Upper lobe of right lung (tissue), 1 donor: Measurements from ENCODE around the gene THEMIS2. TPM values are rescaled to one million over a fixed set of nuclear protein-coding genes. Genes with fewer than 3 reads are reported as not detected.

ENCODE experiments used
- ATAC-seq: fragments of 200-7000 bp; cut with Tn5 transposase; one replicate; pipeline ENCODE4 v1.9.1; 2020; ENCODE audit warnings: mild to moderate bottlenecking, moderate library complexity
- DNase-seq: peaks from one replicate; pipeline ENCODE4 v3.0.0-alpha.2; 2020
- H3K27ac ChIP-seq: fragments of 200-600 bp; one replicate; pipeline ENCODE4 v1.8.0; 2022
- H3K27me3 ChIP-seq: fragments of 200-600 bp; one replicate; pipeline ENCODE4 v1.8.0; 2022; ENCODE audit warnings: mild to moderate bottlenecking
- H3K36me3 ChIP-seq: fragments of 200-600 bp; one replicate; pipeline ENCODE4 v1.8.0; 2022
- H3K4me1 ChIP-seq: fragments of 200-600 bp; one replicate; pipeline ENCODE4 v1.8.0; 2022
- H3K4me3 ChIP-seq: fragments of 200-600 bp; one replicate; pipeline ENCODE4 v1.8.0; 2022; ENCODE audit warnings: mild to moderate bottlenecking
- H3K9me3 ChIP-seq: fragments of 200-600 bp; one replicate; pipeline ENCODE4 v1.8.0; 2022
- intact Hi-C: fragments of 100-400 bp; cut with DNase I; formaldehyde crosslinking; loops from one replicate; pipeline ENCODE4 v1.11.0; 2022
- total RNA-seq: library from RNA; stranded (reverse); fragmentation: NEBNext Ultra II Directional; extraction: Animal tissue kit (Norgen Biotek cat#: 25700); gene quantifications from one replicate; pipeline ENCODE4 v1.2.1, GENCODE V29; 2021
- TF ChIP-seq, protein P1 (sequence below): fragments of 200-600 bp; IDR thresholded peaks from one replicate; pipeline ENCODE4 v1.8.0; 2022; ENCODE audit warnings: antibody characterized with exemption
- donor health status: DM: no; HTN: yes; CAD: no; lungs with severe emphysema.

THEMIS2 gene
- total RNA-seq, 1 donor from 2014 or later = 89.6 TPM

GRCh38 chr1:27831568-27832410 is 40.6 kb upstream of the THEMIS2 start:
- TF ChIP-seq, protein P1, sequence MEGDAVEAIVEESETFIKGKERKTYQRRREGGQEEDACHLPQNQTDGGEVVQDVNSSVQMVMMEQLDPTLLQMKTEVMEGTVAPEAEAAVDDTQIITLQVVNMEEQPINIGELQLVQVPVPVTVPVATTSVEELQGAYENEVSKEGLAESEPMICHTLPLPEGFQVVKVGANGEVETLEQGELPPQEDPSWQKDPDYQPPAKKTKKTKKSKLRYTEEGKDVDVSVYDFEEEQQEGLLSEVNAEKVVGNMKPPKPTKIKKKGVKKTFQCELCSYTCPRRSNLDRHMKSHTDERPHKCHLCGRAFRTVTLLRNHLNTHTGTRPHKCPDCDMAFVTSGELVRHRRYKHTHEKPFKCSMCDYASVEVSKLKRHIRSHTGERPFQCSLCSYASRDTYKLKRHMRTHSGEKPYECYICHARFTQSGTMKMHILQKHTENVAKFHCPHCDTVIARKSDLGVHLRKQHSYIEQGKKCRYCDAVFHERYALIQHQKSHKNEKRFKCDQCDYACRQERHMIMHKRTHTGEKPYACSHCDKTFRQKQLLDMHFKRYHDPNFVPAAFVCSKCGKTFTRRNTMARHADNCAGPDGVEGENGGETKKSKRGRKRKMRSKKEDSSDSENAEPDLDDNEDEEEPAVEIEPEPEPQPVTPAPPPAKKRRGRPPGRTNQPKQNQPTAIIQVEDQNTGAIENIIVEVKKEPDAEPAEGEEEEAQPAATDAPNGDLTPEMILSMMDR = no peak
- H3K9me3 ChIP-seq = no peaks in the 10 kb centered on the region
- H3K4me3 ChIP-seq = peak overlapping the region; percentile 98
- H3K27ac ChIP-seq = peak overlapping the region; percentile 90
- H3K36me3 ChIP-seq = peaks cover 15% of the 10 kb centered on the region
- ATAC-seq (no peak), DNase-seq (no peak)
- H3K4me1 ChIP-seq = peaks cover 13% of the 10 kb centered on the region
- H3K27me3 ChIP-seq = no peaks in the 10 kb centered on the region
- intact Hi-C loops = no loop called here

GRCh38 chr1:27832762-27833161 is 39.6 kb upstream of the THEMIS2 start:
- intact Hi-C loops = no loop called here
- TF ChIP-seq, protein P1 = no peak
- ATAC-seq (no peak), DNase-seq (no peak)
- H3K9me3 ChIP-seq = no peaks in the 10 kb centered on the region
- H3K27me3 ChIP-seq = no peaks in the 10 kb centered on the region
- H3K4me3 ChIP-seq = no peak overlapping the region
- no peak overlapping the region for H3K27ac ChIP-seq
- H3K4me1 ChIP-seq = peaks cover 13% of the 10 kb centered on the region
- H3K36me3 ChIP-seq = peaks cover 15% of the 10 kb centered on the region

- TF ChIP-seq, protein P1 = no peak
- intact Hi-C loops = no loop called here
Observed at GRCh38 chr1:27833470-27833869, 38.9 kb upstream of the THEMIS2 start.

DNA sequence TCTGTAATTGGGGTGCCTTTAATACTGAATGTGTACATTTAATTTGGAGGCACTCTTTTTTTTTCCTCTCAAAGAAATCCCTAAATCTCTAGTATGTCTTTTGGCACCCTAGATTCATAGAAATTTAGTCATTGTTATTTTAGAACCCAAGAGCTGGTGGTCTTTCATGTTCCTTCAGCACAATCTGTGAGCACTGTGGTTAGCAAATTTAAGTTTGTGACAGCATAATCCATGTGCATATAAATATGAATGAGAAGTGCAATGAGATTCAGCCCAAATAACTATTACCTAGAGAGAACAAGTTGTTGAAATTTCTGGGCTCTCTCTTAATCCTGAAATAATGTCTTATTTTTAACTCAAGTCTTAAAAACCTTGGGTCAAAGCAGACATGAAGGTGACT is 37.3 kb upstream of the THEMIS2 start:
- ATAC-seq = no peak
- intact Hi-C loops = no loop called here
- peaks cover 13% of the 10 kb centered on the region for H3K4me1 ChIP-seq
- TF ChIP-seq, protein P1 = no peak
- H3K27me3 ChIP-seq = no peaks in the 10 kb centered on the region
- H3K9me3 ChIP-seq = no peaks in the 10 kb centered on the region
- no peak overlapping the region for H3K27ac ChIP-seq
- DNase-seq = no peak
- H3K36me3 ChIP-seq = peaks cover 35% of the 10 kb centered on the region
- H3K4me3 ChIP-seq = no peak overlapping the region

More at GRCh38 chr1:27833470-27833869, 38.9 kb upstream of the THEMIS2 start:
- no peaks in the 10 kb centered on the region for H3K9me3 ChIP-seq
- H3K27ac ChIP-seq = no peak overlapping the region
- no peak overlapping the region for H3K4me3 ChIP-seq
- peaks cover 19% of the 10 kb centered on the region for H3K36me3 ChIP-seq
- ATAC-seq (no peak), DNase-seq (no peak)
- no peaks in the 10 kb centered on the region for H3K27me3 ChIP-seq
- H3K4me1 ChIP-seq = peaks cover 13% of the 10 kb centered on the region

DNA sequence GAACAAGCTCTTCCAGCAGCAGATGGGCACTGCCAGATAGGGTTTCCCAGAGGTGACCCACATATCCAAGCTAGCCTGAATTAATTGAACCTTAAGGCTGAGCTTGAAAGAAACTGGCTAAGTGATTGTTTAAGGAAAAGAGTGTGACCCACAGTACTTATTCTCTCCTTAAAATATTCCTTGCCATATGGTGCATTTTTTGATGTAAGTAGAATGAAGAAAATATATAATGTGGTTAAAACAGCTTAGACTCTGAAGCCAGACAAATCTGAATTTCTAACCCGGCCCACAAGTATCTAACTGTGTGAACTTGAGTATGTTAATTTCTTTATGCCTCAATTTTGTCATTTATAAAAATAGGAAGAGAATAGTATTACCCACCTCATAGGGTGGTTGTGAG is 36.8 kb upstream of the THEMIS2 start:
- Histone ChIP-seq H3K4me1 (peaks cover 13% of the 10 kb centered on the region), H3K36me3 (peaks cover 39% of the 10 kb centered on the region), H3K27me3 (no peaks in the 10 kb centered on the region), H3K9me3 (no peaks in the 10 kb centered on the region), H3K4me3 (no peak overlapping the region), H3K27ac (no peak overlapping the region)
- ATAC-seq (no peak), DNase-seq (no peak)
- TF ChIP-seq, protein P1 = no peak
- intact Hi-C loops = no loop called here
